Hepatic stellate cell (primary cell): ENCODE measurements around the gene DCBLD2.
"Not testable (repeated sequence)": the region's sequence is repeated elsewhere in the genome, so short reads cannot be mapped to it uniquely, and the experiment has no call there.

Experiments used
- DNase-seq: peaks from one replicate; pipeline ENCODE4 v3.0.0; 2011; ENCODE audit warnings: low spot score

Gene DCBLD2

DNA sequence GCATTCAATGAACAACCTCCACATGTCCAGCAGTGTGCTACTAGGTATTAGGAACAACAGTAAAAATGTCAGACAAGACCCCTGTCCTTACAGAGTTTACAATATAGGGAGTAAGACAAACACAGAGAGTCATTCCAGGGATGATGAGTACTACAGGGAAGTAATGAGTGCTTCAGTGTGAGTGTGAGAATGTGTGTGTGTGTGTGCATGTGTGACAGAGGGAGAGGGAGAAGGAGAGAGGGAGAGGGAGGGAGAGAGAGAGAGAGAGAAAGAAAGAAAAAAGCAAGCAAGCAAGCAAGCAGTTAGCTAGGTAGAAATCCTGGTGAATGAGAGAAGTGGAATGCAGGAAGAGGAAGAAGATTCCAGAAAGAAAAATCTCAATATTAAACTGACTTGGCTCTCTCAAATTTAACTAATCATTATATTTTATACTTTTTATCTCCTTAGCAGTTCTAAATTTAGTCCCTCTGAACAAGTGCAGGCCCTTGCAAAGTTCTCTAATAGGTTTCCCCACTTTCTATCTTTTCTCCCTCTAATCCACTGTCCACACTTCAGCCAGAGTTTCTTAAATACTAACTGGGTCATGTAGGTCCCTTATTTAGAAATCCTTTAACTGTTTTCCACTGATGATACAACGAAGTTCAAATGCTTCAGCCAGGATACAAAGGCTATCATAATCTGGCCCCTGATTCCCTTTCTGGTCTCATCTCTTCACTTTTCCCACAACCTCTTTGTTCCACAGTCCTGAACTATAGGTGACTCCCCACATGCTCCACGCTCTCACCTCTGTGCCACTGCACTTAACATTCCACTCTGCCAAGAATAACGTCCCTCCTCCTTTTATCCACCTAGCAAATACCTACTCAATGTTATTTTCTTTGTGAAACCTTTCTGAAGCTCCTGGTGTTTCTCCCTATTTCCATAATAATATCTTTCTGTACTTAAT, 10.3 kb downstream of the DCBLD2 start:
- DNase-seq = no peak

DNA sequence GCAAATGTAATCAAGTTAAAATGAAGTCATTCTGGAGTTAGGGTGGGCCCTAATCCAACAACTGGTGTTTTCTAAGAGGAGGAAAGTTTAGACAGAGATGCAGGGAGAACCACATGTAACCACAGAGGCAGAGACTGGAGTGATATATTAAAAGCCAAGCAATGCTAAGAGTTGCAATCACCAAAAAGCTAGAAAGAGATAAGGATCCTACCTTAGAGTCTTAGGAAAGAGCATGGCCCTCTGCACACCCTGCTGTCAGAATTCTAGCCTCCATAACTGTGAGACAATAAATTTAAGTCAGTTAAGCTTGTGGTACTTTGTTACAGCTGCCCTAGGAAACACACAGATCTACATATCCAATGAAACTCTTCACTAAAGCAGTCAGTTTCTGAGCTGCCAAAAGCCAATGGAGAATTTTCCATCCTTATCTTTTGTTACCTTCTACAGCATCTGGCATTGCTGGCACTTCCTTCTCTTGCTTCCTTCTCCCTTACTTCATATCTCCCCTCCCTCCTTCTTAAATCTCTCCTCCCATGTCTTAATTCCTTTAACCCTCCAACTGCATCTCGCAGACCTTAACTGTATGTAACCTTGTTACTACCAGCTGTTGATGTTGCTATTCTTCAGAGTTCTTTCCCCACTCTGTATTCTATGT, 11.2 kb downstream of the DCBLD2 start:
- DNase-seq = no peak

DNA sequence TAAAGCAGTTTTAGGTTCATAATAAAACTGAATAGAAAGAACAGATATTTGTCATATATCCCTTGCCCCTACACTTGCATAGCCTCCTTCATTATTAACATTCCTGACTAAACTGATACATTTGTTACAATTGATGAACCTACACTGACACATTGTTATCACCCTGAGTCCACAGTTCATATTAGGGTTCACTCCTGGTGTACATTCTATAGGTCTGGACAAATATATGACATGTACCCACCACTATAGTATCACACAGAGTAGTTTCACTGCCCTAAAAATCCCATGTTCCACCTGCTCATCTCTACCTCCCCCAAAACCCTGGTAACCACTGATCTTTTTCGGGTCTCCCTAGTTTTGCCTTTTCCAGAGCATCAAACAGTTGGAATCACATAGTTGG, 13.8 kb downstream of the DCBLD2 start:
- DNase-seq = no peak

DNA sequence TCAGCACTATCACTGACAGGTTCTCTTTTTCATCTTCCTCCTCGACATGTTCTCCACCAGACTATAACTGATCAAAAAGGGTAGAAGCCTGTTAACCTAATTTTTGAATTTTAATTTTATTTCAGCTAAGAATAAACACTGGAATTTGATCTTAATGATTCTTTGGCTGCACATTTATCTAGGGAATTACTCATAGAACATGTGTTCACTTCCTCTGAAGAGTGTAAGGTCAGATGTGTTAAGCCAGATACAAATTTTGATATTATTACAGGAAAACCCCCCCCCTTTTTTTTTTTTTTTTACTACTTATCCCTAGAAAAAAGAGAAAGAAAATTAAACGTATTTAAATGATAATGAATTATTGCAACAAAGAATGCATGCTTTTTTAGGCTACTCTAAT, 15.0 kb downstream of the DCBLD2 start:
- no peak for DNase-seq

DNA sequence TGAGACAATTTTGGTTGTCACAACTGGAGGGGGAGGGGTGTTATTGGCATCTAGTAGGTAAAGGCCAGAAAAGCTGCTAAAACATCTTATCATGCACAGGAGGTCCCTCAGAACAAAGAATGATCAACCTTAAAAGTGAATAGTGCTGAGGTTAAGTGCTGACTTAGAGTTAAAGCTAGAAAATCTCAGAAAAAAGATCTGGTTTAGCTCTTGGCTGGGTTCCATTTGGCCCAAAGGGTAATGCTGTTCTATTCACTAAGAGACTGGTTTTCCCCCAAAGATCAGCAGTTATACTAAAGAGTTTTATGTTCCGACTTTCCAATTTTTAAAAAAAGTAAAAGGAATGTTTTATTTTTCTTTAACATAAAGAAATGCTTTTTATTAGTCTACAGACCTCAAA, 15.6 kb downstream of the DCBLD2 start:
- no peak for DNase-seq

DNA sequence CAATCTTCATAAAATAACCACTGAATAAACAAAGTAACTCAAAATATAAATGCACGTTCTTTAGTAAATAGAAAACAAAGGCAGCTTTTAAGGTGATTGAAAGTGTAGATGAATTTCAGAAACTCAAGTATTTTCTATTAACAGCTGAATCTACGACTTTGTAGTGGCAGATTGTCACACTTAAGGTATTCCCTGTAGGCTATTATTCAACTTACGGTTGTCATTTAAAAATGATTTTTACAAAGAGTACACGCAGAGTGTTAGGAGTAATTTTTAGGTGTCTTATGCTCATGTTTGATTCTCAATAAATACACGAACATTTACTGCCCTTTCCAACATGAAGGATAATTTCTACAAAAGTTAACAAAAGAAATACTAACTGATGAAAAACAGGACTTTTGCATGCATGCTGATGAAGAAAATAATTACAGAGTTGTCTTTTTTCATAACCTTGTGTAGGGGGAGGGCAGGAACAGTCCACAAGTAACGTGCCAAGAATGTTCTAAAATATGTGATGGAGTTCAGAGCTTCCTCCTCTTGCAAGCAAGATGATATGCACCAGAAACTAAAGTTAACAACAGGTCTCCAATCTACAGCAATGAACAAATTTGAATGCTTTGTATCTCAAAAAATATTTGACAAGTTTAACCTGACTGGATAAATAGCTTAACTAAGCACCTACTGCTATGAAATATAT, 16.7 kb downstream of the DCBLD2 start:
- DNase-seq = no peak

DNA sequence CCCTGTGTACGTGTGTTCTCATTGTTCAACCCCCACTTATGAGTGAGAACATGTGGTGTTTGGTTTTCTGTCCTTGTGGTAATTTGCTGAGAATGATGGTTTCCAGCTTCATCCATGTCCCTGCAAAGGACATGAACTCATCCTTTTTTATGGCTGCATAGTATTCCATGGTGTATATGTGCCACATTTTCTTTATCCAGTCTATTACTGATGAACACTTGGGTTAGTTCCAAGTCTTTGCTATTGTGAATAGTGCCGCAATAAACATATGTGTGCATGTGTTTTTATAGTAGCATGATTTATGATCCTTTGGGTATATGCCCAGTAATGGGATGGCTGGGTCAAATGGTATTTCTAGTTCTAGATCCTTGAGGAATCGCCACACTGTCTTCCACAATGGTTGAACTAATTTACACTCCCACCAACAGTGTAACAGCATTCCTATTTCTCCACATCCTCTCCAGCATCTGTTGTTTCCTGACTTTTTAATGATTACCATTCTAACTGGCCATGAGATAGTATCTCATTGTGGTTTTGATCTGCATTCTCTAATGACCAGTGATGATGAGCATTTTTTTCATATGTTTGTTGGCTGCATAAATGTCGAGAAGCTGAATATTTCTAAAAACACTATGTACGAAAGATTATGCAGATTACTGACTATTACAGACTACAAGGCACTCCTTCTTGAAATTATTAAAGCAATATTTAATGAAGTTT, 18.7 kb downstream of the DCBLD2 start:
- not testable (repeated sequence) for DNase-seq

DNA sequence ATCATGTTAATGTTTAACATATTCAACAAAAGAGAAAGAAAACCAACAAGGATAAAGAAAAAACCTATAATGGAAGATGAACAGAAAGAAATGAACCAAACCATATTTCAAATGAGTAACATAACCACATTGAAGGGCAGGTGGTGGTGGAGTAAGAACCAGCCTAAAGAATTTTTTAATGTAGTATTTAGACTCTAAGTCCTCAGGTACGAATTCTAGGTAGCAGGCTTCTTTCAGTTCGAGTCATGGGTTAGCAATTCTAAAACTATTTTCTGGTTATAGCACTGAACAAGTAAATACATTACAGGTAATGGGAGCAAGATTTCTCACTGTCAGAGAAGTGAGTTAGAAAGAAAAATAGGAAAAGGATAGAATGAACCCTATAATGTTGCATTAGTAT, 24.4 kb downstream of the DCBLD2 start:
- DNase-seq = no peak

DNA sequence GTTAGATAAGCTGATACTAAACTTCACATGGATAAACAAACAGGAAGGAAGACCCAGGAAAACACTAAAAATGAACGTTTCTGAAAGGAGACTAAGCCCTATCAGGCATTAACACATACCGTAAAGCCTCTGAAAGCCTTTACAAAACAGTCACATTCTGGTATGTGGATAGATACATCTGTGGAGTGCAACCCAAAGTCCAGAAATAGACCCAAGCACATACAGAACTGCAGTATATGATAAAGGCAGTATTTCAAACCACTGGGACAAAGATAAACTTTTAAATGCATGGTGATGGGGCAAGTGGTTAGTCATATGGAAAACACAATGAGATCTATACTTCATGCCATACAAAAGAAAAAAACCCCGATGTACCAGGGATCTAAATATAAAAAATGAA, 26.0 kb downstream of the DCBLD2 start:
- no peak for DNase-seq

DNA sequence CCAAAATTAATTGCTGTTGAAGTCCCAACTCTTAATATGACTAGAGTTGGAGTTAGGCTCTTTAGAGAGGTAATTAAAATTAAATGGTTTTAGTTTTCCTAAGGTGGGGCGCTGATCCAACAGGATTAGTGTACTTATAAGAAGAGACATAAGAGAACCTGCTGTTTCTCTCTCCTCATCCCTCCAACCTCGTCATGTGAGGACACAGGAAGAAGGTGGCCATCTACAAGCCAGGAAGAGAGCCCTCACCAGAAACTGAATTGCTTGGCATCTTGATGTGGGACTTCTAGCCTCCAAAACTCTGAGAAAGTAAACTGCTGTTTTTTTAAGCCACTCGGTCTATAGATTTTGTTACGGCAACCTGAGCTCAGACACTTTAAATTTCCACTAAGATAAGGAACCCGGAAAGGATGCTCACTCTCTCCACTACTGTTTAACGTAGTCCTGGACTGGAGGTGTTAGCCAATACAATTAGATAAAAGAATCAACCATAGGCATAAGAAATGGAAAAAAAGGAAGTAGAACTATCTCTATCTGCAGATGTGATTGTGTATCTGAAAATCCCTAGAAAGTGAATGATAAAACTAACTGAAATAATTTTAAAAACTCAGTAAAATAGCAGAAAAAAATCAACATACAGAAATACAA, 26.8 kb downstream of the DCBLD2 start:
- DNase-seq = no peak

DNA sequence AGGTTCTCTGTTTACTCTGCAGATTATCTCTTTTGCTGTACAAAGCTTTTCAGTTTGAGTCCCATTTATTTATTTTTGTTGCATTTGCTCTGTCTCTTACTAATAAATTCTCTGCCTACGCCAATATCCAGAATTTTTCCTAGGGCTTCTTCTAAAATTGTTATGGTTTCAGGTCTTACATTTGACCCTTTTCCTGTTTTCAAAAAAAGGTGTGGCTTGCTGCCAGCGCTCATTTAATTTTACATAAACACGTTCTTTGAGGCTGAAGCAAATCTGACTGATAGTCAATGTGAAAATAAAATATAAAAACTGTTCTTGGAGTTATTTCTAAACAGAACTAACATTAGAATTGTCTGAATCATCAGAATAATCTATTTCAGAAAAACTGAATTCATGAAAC, 32.1 kb downstream of the DCBLD2 start:
- no peak for DNase-seq

DNA sequence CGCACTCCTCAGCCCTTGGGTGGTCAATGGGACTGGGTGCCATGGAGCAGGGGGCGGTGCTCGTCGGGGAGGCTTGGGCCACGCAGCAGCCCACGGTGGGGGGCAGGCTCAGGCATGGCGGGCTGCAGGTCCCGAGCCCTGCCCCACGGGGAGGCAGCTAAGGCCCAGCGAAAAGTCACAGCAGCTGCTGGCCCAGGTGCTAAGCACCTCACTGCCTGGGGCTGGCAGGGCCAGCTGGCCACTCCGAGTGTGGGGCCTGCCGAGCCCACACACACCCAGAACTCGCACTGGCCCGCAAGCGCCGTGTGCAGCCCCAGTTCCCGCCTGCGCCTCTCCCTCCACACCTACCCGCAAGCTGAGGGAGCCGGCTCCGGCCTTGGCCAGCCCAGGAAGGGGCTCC, 43.5 kb downstream of the DCBLD2 start:
- DNase-seq = not testable (repeated sequence)

DNA sequence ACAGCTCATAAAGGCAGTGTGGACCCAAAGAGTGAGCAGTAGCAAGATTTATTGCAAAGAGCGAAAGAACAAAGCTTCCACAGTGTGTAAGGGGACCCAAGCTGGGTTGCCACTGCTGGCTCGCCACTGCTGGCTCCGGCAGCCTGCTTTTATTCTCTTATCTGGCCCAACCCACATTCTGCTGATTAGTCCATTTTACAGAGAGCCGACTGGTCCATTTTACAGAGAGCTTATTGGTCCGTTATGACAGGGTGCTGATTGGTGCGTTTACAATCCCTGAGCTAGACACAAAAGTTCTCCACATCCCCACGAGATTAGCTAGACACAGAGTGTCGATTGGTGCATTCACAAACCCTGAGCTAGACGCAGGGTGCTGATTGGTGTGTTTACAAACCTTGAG, 44.2 kb downstream of the DCBLD2 start:
- not testable (repeated sequence) for DNase-seq

DNA sequence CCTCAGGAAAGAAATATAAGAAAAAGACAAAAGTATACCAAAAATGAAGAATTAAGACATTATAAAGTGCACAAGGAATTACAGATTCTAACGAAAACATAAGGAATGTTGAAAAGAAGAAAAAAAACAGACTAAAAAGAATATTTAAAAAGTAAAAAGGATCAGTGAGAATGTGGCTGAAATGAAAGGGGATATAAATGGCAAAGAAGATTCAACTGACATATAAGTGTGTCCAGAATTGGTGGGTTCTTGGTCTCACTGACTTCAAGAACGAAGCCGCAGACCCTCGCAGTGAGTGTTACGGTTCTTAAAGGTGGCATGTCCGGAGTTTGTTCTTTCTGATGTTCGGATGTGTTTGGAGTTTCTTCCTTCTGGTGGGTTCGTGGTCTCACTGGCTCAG, 44.8 kb downstream of the DCBLD2 start:
- DNase-seq = no peak

DNA sequence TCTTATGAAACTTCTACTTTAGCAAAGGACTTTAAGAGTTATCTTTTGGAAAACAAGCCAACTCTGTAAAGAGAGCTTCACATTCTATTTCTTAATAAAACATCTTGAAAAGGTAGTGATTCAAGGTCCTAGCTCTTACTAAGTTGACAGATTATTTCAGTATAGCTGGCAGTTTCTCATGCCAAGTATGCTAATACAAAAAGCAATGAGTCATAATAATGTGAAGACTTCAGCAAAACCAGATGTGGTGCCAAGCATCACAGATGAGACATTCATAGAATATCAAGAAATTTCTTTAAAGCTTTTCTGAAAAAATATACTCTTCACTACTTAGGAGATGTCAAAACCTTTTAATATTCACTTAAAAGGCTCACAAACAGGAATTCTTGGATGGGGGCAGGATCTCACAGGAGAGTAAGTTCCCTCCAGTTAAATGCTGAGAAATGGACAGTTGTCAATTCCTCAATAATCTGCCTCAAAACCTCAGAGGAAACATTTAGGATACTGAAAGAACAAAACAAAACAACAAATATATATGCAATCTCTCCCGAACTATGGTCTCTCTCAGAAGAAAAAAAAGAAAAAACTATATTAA, 45.6 kb downstream of the DCBLD2 start:
- peak; percentile 71 for DNase-seq

DNA sequence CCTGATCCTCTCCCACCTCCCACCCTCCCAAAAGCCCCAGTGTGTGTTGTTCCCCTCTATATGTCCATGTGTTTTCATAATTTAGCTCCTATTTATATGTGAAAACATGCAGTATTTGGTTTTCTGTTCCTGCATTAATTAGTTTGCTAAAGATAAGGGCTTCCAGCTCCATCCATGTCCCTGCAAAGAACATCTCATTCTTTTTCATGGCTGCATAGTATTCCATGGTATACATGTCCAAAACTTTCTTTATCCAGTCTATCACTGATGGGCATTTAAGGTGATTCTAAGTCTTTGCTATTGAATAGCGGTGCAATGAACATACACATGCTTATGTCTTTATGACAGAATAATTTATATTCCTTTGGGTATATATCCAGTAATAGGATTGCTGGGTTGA, 53.4 kb downstream of the DCBLD2 start:
- no peak for DNase-seq

DNA sequence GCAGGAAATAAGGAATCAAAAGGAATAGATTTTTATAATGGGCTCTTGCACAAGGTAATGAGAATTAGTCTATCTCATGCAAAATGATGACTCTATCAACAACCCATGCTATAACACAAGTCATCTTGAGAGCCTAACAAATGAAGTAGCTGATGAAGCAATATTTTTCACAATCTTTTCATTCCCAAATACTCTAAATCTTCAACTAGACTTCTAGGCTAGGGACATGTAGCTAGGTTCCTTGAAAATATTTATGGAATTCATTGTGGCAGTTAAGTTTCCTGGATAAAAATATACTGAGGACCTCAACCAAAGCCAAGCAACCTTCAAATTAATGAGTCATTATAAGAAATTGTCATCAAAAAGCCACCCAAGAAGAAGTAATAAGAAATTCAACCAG, 55.4 kb downstream of the DCBLD2 start:
- DNase-seq = peak; percentile 43

DNA sequence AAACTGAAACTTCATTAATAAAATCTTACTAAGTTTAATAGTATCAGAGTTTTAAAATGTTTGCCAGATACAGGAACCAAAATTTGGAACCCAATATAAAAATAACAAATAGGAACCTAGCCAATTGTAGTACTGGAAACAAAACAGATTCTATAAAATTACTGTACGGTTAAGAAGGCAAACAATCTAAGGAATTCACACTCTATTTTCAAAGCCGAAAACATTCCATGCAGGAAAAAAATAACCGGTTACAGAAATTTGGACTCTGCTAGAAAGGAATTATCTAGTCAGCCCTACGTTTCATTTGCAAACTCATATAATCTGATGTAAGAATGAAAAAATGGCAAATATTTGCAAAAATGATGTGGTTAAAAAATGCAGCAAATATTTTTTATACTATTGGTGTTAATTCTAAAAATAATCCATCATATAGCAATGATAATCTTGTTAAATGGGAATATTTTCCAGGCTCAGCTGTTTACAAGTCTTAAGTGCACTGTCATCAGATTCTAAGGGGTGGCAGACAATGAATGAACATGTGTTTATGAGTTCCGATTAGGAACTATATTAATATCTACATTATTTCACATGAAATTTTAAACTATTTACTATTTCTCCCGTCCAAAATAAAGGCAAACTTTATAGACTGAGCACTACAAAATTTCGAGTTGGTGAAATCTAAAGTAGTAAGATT, 58.1 kb downstream of the DCBLD2 start:
- DNase-seq = peak; percentile 15

DNA sequence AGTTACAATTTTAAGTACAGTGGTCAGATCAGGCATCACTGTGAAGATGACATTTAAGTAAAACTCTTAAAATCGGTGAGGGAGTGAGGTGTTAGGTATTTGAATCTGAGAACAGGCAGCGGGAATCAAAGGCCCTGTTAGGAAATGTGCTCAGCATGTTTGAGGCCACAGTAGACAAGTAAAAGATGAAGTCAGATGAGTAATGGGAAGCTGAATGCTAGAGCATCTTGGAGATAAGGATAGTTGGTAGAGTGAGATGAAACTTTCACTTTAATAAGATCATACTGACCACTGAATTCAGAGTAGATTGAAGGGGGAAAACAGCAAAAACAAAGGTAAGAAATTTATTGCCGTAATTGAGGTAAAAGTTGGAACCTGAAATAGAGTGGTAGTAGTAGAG, 61.6 kb downstream of the DCBLD2 start:
- no peak for DNase-seq

DNA sequence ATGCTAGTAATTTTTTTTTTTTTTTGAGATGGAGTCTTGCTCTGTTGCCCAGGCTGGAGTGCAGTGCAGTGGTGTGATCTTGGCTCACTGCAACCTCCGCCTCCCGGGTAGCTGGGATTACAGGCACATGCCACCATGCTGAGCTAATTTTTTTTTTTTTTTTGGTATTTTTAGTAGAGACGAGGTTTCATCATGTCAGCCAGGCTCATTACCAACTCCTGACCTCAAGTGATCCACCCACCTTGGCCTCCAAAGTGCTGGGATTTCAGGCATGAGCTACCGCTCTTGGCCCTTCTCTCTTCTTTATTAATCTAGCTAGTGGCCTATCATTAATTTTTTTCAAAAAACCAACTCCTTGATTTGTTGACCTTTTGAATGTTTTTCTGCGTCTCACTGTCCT, 70.4 kb downstream of the DCBLD2 start:
- not testable (repeated sequence) for DNase-seq
